GM20431 (cell line): ENCODE data around the gene FPR2.

Source experiments
- in situ Hi-C: fragments of 300-500 bp; cut with MseI, MboI; formaldehyde crosslinking; loops from one replicate; pipeline ENCODE4 v1.15.0; 2020; ENCODE audit warnings: low sequenced_read_pairs; ENCODE audit not compliant: unreplicated experiment

The FPR2 gene

GRCh38 chr19:51780270-51780669, 19.3 kb downstream of the FPR2 start:
- in situ Hi-C loops: no loop called here

GRCh38 chr19:51781999-51782398, 21.0 kb downstream of the FPR2 start:
- in situ Hi-C loops: no loop called here

GRCh38 chr19:51783372-51783771, 22.4 kb downstream of the FPR2 start:
- in situ Hi-C loops: no loop called here

- in situ Hi-C loops: no loop called here
These were observed 23.3 kb downstream of the FPR2 start for GRCh38 chr19:51784109-51784785.

GRCh38 chr19:51784922-51785690, 24.1 kb downstream of the FPR2 start:
- in situ Hi-C loops: no loop called here

GRCh38 chr19:51786646-51787494, 25.9 kb downstream of the FPR2 start:
- in situ Hi-C loops: no loop called here

- in situ Hi-C loops: no loop called here
These were observed 27.0 kb downstream of the FPR2 start for GRCh38 chr19:51788029-51788428.

GRCh38 chr19:51789061-51789795, 28.2 kb downstream of the FPR2 start:
- in situ Hi-C loops: no loop called here

GRCh38 chr19:51792932-51793331, 32.0 kb downstream of the FPR2 start:
- in situ Hi-C loops: no loop called here

GRCh38 chr19:51793994-51794393, 33.0 kb downstream of the FPR2 start:
- in situ Hi-C loops: no loop called here

GRCh38 chr19:51794885-51795490, 34.0 kb downstream of the FPR2 start, which contains the start of gene FPR3:
Gene FPR3 (plus strand): TSS chr19:51795157. CDS start chr19:51823749, 28,592 bp downstream.
- in situ Hi-C loops: no loop called here

- in situ Hi-C loops: no loop called here
These were observed 35.3 kb downstream of the FPR2 start for GRCh38 chr19:51796195-51796679.

- in situ Hi-C loops: no loop called here
These were observed 36.5 kb downstream of the FPR2 start for GRCh38 chr19:51797480-51797879.

- in situ Hi-C loops: no loop called here
These were observed 37.1 kb downstream of the FPR2 start for GRCh38 chr19:51798062-51798461.

- in situ Hi-C loops: no loop called here
These were observed 38.2 kb downstream of the FPR2 start for GRCh38 chr19:51799034-51799773.

GRCh38 chr19:51799774-51800472, 38.9 kb downstream of the FPR2 start:
- in situ Hi-C loops: no loop called here

GRCh38 chr19:51800473-51801244, 39.7 kb downstream of the FPR2 start:
- in situ Hi-C loops: no loop called here
